Caco-2 (cell line): ENCODE results near the gene GOLGA2. TPM values are rescaled to one million over a fixed set of nuclear protein-coding genes. Genes with fewer than 3 reads are reported as not detected.

Source experiments
- BruUV-seq: library from RNA; stranded (reverse); fragments of 400-500 nt; replicated peaks from 2 replicates; lab custom pipeline; 2021; lab: Mats Ljungman, UMichigan
- CTCF ChIA-PET: fragments of 300-600 bp; sonication (Branson Sonifier 250); formaldehyde crosslinking; loops from one replicate; lab custom pipeline; 2022; ENCODE audit warnings: antibody characterized with exemption; lab: Charles Lee
- POLR2A ChIA-PET: fragments of 300-600 bp; sonication (Branson Sonifier 250); formaldehyde crosslinking; loops from one replicate; lab custom pipeline; 2022; ENCODE audit warnings: antibody characterized with exemption; lab: Charles Lee
- DNase-seq, 2 experiments: peaks; one replicate each; pipeline versions ENCODE4 v3.0.0 to v3.0.0-alpha.2; 2020 to 2022
- H3K27me3 ChIP-seq: replicated peaks from 2 replicates; pipeline ENCODE4 v1.6.0; 2011; ENCODE audit warnings: low read length; ENCODE audit not compliant: control insufficient read depth, insufficient read depth
- H3K36me3 ChIP-seq: 2 replicates; pipeline ENCODE4 v1.5.1; 2011; ENCODE audit warnings: low read length; ENCODE audit not compliant: control insufficient read depth, insufficient read depth
- H3K4me1 ChIP-seq: fragments of 250-450 bp; sonication (Bioruptor Pico); 2 replicates; pipeline ENCODE4 v1.5.1; 2020; ENCODE audit warnings: mild to moderate bottlenecking
- H3K4me3 ChIP-seq: 2 replicates; pipeline ENCODE4 v1.5.1; 2011; ENCODE audit warnings: low read depth, mild to moderate bottlenecking, control low read depth, low read length
- H3K9me3 ChIP-seq: fragments of 250-450 bp; sonication (Bioruptor Pico); 2 replicates; pipeline ENCODE4 v1.5.1; 2020; ENCODE audit warnings: mild to moderate bottlenecking, moderate library complexity
- H3K27ac Mint-ChIP-seq: one replicate; pipeline ENCODE4 v1.8.0; 2022; ENCODE audit warnings: mixed read lengths; ENCODE audit not compliant: unreplicated experiment
- H3K27me3 Mint-ChIP-seq: one replicate; pipeline ENCODE4 v1.8.0; 2022; ENCODE audit warnings: mixed read lengths; ENCODE audit not compliant: insufficient read depth, unreplicated experiment
- H3K36me3 Mint-ChIP-seq: one replicate; pipeline ENCODE4 v1.8.0; 2022; ENCODE audit warnings: mild to moderate bottlenecking, mixed read lengths; ENCODE audit not compliant: insufficient read depth, unreplicated experiment
- H3K4me1 Mint-ChIP-seq: one replicate; pipeline ENCODE4 v1.8.0; 2022; ENCODE audit warnings: low read depth, mixed read lengths; ENCODE audit not compliant: unreplicated experiment
- H3K4me3 Mint-ChIP-seq: one replicate; pipeline ENCODE4 v1.8.0; 2022; ENCODE audit warnings: mild to moderate bottlenecking, moderate library complexity, mixed read lengths; ENCODE audit not compliant: unreplicated experiment
- H3K9me3 Mint-ChIP-seq: one replicate; pipeline ENCODE4 v1.8.0; 2022; ENCODE audit warnings: mixed read lengths; ENCODE audit not compliant: unreplicated experiment
- intact Hi-C: fragments of 100-400 bp; cut with micrococcal nuclease; formaldehyde crosslinking; loops from one replicate; pipeline ENCODE4 v1.10.0; 2022; ENCODE audit not compliant: unreplicated experiment
- total RNA-seq: library from RNA; stranded (reverse); gene quantifications from 2 replicates; pipeline ENCODE4 v1.2.3, GENCODE V29; 2022
- TF ChIP-seq, protein P1 (sequence below), 2 experiments: fragments of 200-600 bp in 1 of 2; IDR thresholded peaks; 1 replicate in 1 of 2; 2 replicates in 1 of 2; pipeline versions ENCODE4 v1.5.1 to v1.8.0; 2011 to 2022; ENCODE audit warnings: antibody characterized with exemption in 1 of 2, control low read depth in 1 of 2, inconsistent platforms in 1 of 2, low read depth in 1 of 2, low read length in 1 of 2, mild to moderate bottlenecking in 1 of 2, moderate library complexity in 1 of 2; ENCODE audit not compliant: insufficient read depth in 1 of 2, severe bottlenecking in 1 of 2, unreplicated experiment in 1 of 2

Gene GOLGA2
- total RNA-seq, 1 experiment from 2014 or later, result 97.7 TPM

DNA sequence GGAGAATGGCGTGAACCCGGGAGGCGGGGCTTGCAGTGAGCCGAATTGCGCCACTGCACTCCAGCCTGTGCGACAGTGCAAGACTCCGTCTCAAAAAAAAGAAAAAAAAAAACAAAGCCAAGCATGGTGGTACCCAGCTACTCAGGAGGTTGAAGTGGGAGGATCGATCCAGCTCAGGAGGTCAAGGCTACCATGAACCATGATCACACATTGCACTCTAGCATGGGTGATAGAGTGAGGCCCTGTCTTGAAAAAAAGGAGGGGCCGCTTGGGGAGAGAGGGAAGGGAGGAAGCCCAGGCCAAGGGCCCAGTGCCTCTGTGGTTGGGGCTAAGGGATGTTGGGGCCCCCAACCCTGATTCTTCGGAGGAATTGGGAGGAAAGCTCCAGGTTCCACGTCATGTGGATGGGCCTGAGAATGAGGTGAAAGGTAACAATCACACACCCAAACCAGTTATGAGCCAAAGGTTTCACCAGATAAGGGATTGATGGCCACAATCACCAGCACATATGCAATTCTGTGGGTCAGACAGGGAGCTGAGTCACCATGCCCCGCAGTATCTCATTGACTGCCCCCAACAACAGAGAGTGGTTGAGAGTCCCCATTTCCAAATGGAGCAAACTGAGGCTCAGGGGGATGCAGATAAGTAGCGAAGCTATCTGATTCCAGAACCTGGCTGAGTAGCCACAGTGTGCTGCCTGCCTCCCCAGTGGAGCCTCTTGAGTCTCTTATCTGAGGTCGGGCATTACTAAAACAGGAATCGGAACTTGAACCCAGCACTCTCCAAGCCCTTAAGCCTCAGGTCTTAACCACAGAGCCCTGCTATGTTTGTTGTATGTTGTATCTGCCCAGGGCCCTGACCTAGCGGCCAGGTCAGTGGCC, 20.8 kb upstream of the GOLGA2 start:
- TF ChIP-seq, protein P1, sequence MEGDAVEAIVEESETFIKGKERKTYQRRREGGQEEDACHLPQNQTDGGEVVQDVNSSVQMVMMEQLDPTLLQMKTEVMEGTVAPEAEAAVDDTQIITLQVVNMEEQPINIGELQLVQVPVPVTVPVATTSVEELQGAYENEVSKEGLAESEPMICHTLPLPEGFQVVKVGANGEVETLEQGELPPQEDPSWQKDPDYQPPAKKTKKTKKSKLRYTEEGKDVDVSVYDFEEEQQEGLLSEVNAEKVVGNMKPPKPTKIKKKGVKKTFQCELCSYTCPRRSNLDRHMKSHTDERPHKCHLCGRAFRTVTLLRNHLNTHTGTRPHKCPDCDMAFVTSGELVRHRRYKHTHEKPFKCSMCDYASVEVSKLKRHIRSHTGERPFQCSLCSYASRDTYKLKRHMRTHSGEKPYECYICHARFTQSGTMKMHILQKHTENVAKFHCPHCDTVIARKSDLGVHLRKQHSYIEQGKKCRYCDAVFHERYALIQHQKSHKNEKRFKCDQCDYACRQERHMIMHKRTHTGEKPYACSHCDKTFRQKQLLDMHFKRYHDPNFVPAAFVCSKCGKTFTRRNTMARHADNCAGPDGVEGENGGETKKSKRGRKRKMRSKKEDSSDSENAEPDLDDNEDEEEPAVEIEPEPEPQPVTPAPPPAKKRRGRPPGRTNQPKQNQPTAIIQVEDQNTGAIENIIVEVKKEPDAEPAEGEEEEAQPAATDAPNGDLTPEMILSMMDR (IDR thresholded peaks at IDR 0.05; ENCODE audit: insufficient read depth in 1 of 2, low read depth in 1 of 2, low read length in 1 of 2, severe bottlenecking in 1 of 2, unreplicated experiment in 1 of 2), result no peak
- DNase-seq, result peak in 1 of 2 experiments; percentile 71
- no peaks in the 10 kb centered on the region for H3K27me3 Mint-ChIP-seq

GRCh38 chr9:128294142-128294541, 18.3 kb upstream of the GOLGA2 start:
- intact Hi-C loops, result loop anchor here (2.0 kb wide), 1 partner anchor 119 kb away; no protein-coding TSS in a partner anchor
- peaks cover 13% of the 10 kb centered on the region for H3K4me1 Mint-ChIP-seq
- H3K27me3 ChIP-seq, result no peaks in the 10 kb centered on the region
- ChIA-PET CTCF (interaction anchor here (1.0 to 1.5 kb wide), 2 partner anchors 18 to 126 kb away, joined by 3 to 10 read pairs; partner anchors contain the start of genes GOLGA2 and SWI5), POLR2A (no interaction called here)
- no peak overlapping the region for H3K27ac Mint-ChIP-seq
- H3K36me3 ChIP-seq, result no peaks in the 10 kb centered on the region
- no TSS peak for BruUV-seq
- no peaks in the 10 kb centered on the region for H3K9me3 ChIP-seq
- H3K36me3 Mint-ChIP-seq, result peaks cover 14% of the 10 kb centered on the region
- TF ChIP-seq, protein P1 (IDR thresholded peaks at IDR 0.05; ENCODE audit: insufficient read depth in 1 of 2, low read depth in 1 of 2, low read length in 1 of 2, severe bottlenecking in 1 of 2, unreplicated experiment in 1 of 2), result no peak
- no peak for DNase-seq
- H3K4me1 ChIP-seq, result peaks cover 26% of the 10 kb centered on the region
- H3K9me3 Mint-ChIP-seq, result no peaks in the 10 kb centered on the region
- no peaks in the 10 kb centered on the region for H3K27me3 Mint-ChIP-seq
- no peak overlapping the region for H3K4me3 Mint-ChIP-seq
- no peak overlapping the region for H3K4me3 ChIP-seq

More for the DNA sequence above, 20.8 kb upstream of the GOLGA2 start:
- Mint-ChIP-seq H3K4me1 (peaks cover 13% of the 10 kb centered on the region), H3K9me3 (no peaks in the 10 kb centered on the region), H3K27ac (no peak overlapping the region), H3K4me3 (no peak overlapping the region), H3K36me3 (peaks cover 14% of the 10 kb centered on the region)
- no TSS peak for BruUV-seq
- Histone ChIP-seq H3K36me3 (no peaks in the 10 kb centered on the region), H3K4me3 (no peak overlapping the region), H3K27me3 (no peaks in the 10 kb centered on the region), H3K9me3 (no peaks in the 10 kb centered on the region), H3K4me1 (peaks cover 29% of the 10 kb centered on the region)
- intact Hi-C loops, result loop anchor here (5.0 kb wide), 1 partner anchor 161 kb away; the partner anchor contains the start of gene ODF2
- ChIA-PET POLR2A (no interaction called here), CTCF (interaction anchor here (0.5 to 2.1 kb wide), 4 partner anchors 42 to 194 kb away, joined by 3 to 5 read pairs (median 4); no protein-coding TSS in a partner anchor)

DNA sequence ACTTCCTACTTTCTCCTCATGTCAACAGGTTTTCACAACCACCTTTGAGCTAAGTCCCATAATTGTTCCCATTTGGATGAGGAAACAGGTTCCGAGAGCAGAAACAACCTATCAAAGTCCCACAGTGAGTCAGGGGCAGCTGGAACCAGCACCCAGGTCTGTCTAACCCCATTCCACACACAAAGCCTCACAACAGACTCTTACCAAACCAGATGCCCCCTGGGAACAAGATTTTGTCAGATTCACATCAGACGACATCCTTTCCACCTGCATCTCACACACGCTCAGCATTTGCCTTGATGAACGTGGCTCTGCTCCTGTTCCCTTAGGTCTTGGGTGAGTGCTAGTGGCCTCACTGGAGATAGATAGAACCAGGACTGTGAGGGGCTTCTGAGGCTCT, 17.3 kb upstream of the GOLGA2 start:
- H3K4me1 ChIP-seq, result peaks cover 23% of the 10 kb centered on the region
- intact Hi-C loops, result no loop called here
- Mint-ChIP-seq H3K4me1 (peaks cover 6% of the 10 kb centered on the region), H3K36me3 (peaks cover 6% of the 10 kb centered on the region), H3K27ac (no peak overlapping the region), H3K4me3 (no peak overlapping the region), H3K9me3 (no peaks in the 10 kb centered on the region), H3K27me3 (no peaks in the 10 kb centered on the region)
- no peaks in the 10 kb centered on the region for H3K36me3 ChIP-seq
- DNase-seq, result no peak
- no peak overlapping the region for H3K4me3 ChIP-seq
- no TSS peak for BruUV-seq
- H3K9me3 ChIP-seq, result no peaks in the 10 kb centered on the region
- POLR2A ChIA-PET, result no interaction called here
- CTCF ChIA-PET, result no interaction called here
- H3K27me3 ChIP-seq, result no peaks in the 10 kb centered on the region
- TF ChIP-seq, protein P1 (IDR thresholded peaks at IDR 0.05; ENCODE audit: insufficient read depth in 1 of 2, low read depth in 1 of 2, low read length in 1 of 2, severe bottlenecking in 1 of 2, unreplicated experiment in 1 of 2), result no peak
